WTC11 (cell line): ENCODE data around the gene OPCML. TPM values are rescaled to one million over a fixed set of nuclear protein-coding genes. Genes with fewer than 3 reads are reported as not detected.

Experiments used
- ATAC-seq: fragments of 200-7000 bp; cut with Tn5 transposase; 2 replicates; pipeline ENCODE4 v1.10.0; 2021; ENCODE audit warnings: mild to moderate bottlenecking, moderate library complexity
- CTCF ChIA-PET: fragments of 300-600 bp; sonication (Branson Sonifier 250); formaldehyde crosslinking; loops from one replicate; lab custom pipeline; 2021; ENCODE audit warnings: antibody characterized with exemption; lab: Charles Lee
- POLR2A ChIA-PET: fragments of 350-600 bp; sonication (Branson Sonifier 250); formaldehyde crosslinking; loops from one replicate; lab custom pipeline; 2021; ENCODE audit warnings: antibody characterized with exemption; lab: Charles Lee
- DNase-seq: peaks from one replicate; pipeline ENCODE4 v3.0.0; 2021; ENCODE audit warnings: low spot score
- H3K27ac Mint-ChIP-seq: 2 replicates; pipeline ENCODE4 v1.8.0; 2021; ENCODE audit warnings: mixed read lengths
- H3K27me3 Mint-ChIP-seq: 2 replicates; pipeline ENCODE4 v1.8.0; 2021; ENCODE audit warnings: low read depth, mild to moderate bottlenecking, moderate library complexity, mixed read lengths
- H3K36me3 Mint-ChIP-seq: 2 replicates; pipeline ENCODE4 v1.8.0; 2021; ENCODE audit warnings: mixed read lengths
- H3K4me1 Mint-ChIP-seq: 2 replicates; pipeline ENCODE4 v1.8.0; 2022; ENCODE audit warnings: mixed read lengths
- H3K4me3 Mint-ChIP-seq: 2 replicates; pipeline ENCODE4 v1.8.0; 2021; ENCODE audit warnings: mild to moderate bottlenecking, moderate library complexity, mixed read lengths
- H3K9me3 Mint-ChIP-seq: 2 replicates; pipeline ENCODE4 v1.8.0; 2021; ENCODE audit warnings: mixed read lengths
- AR ChIP-seq: fragments of 250-450 bp; sonication (Bioruptor Pico); IDR thresholded peaks from 2 replicates; pipeline ENCODE4 v1.9.0; 2021; ENCODE audit warnings: mild to moderate bottlenecking
- ATF2 ChIP-seq: sonication (generic); formaldehyde crosslinking; IDR thresholded peaks from 2 replicates; pipeline ENCODE4 v1.8.1; 2022; ENCODE audit warnings: low read depth, missing genetic modification reagents, borderline replicate concordance
- ATF3 ChIP-seq: sonication (generic); formaldehyde crosslinking; conservative IDR thresholded peaks from 2 replicates; pipeline ENCODE4 v1.8.1; 2022; ENCODE audit warnings: mild to moderate bottlenecking, missing genetic modification reagents
- CTCF ChIP-seq: fragments of 200-600 bp; IDR thresholded peaks from 2 replicates; pipeline ENCODE4 v1.8.0; 2022; ENCODE audit warnings: antibody characterized with exemption
- ELF4 ChIP-seq: sonication (generic); formaldehyde crosslinking; IDR thresholded peaks from 2 replicates; pipeline ENCODE4 v1.8.1; 2022; ENCODE audit warnings: low read depth, mild to moderate bottlenecking, moderate library complexity, missing genetic modification reagents
- ESRRA ChIP-seq: sonication (generic); formaldehyde crosslinking; IDR thresholded peaks from 2 replicates; pipeline ENCODE4 v1.8.1; 2022; ENCODE audit warnings: mild to moderate bottlenecking, missing genetic modification reagents, borderline replicate concordance
- FOXK1 ChIP-seq: sonication (generic); formaldehyde crosslinking; IDR thresholded peaks from 2 replicates; pipeline ENCODE4 v1.8.0; 2022; ENCODE audit warnings: mild to moderate bottlenecking, moderate library complexity, missing genetic modification reagents
- GABPB1 ChIP-seq: sonication (generic); formaldehyde crosslinking; IDR thresholded peaks from 2 replicates; pipeline ENCODE4 v1.8.1; 2023; ENCODE audit warnings: mild to moderate bottlenecking, missing genetic modification reagents
- GRHL2 ChIP-seq: fragments of 250-450 bp; sonication (Bioruptor Pico); IDR thresholded peaks from 2 replicates; pipeline ENCODE4 v1.8.0; 2022; ENCODE audit warnings: mild to moderate bottlenecking, moderate library complexity; ENCODE audit not compliant: insufficient replicate concordance, severe bottlenecking
- NFATC4 ChIP-seq: fragments of 250-450 bp; sonication (Bioruptor Pico); IDR thresholded peaks from 2 replicates; pipeline ENCODE4 v1.9.0; 2021; ENCODE audit warnings: mild to moderate bottlenecking
- PREB ChIP-seq: sonication (generic); formaldehyde crosslinking; IDR thresholded peaks from 2 replicates; pipeline ENCODE4 v1.8.1; 2022; ENCODE audit warnings: mild to moderate bottlenecking, missing genetic modification reagents, moderate library complexity, borderline replicate concordance
- SMAD3 ChIP-seq: sonication (generic); formaldehyde crosslinking; IDR thresholded peaks from 2 replicates; pipeline ENCODE4 v1.8.0; 2022; ENCODE audit warnings: missing genetic modification reagents, mild to moderate bottlenecking, borderline replicate concordance
- SP1 ChIP-seq: sonication (generic); formaldehyde crosslinking; conservative IDR thresholded peaks from 2 replicates; pipeline ENCODE4 v1.8.1; 2022; ENCODE audit warnings: missing genetic modification reagents
- TCF7 ChIP-seq: sonication (generic); formaldehyde crosslinking; IDR thresholded peaks from 2 replicates; pipeline ENCODE4 v1.8.0; 2022; ENCODE audit warnings: mild to moderate bottlenecking, low read depth, missing genetic modification reagents, moderate library complexity
- TEAD1 ChIP-seq: sonication (generic); formaldehyde crosslinking; IDR thresholded peaks from 2 replicates; pipeline ENCODE4 v1.8.0; 2022; ENCODE audit warnings: mild to moderate bottlenecking, missing genetic modification reagents
- TEAD4 ChIP-seq: sonication (generic); formaldehyde crosslinking; IDR thresholded peaks from 2 replicates; pipeline ENCODE4 v1.8.0; 2022; ENCODE audit warnings: mild to moderate bottlenecking, missing genetic modification reagents
- ZMAT4 ChIP-seq: fragments of 250-450 bp; sonication (Bioruptor Pico); IDR thresholded peaks from 2 replicates; pipeline ENCODE4 v1.9.0; 2021; ENCODE audit warnings: mild to moderate bottlenecking
- ZNF138 ChIP-seq: sonication (generic); formaldehyde crosslinking; conservative IDR thresholded peaks from 2 replicates; pipeline ENCODE4 v1.8.1; 2022; ENCODE audit warnings: mild to moderate bottlenecking, moderate library complexity, missing genetic modification reagents
- ZNF232 ChIP-seq: sonication (generic); formaldehyde crosslinking; IDR thresholded peaks from 2 replicates; pipeline ENCODE4 v1.8.0; 2022; ENCODE audit warnings: mild to moderate bottlenecking, missing genetic modification reagents
- ZNF263 ChIP-seq: sonication (generic); formaldehyde crosslinking; IDR thresholded peaks from 2 replicates; pipeline ENCODE4 v1.8.1; 2022; ENCODE audit warnings: low read depth, mild to moderate bottlenecking, moderate library complexity, missing genetic modification reagents
- ZNF317 ChIP-seq: sonication (generic); formaldehyde crosslinking; IDR thresholded peaks from 2 replicates; pipeline ENCODE4 v1.8.1; 2023; ENCODE audit warnings: low read depth, mild to moderate bottlenecking, moderate library complexity, missing genetic modification reagents, borderline replicate concordance
- ZNF396 ChIP-seq: fragments of 250-450 bp; sonication (Bioruptor Pico); IDR thresholded peaks from 2 replicates; pipeline ENCODE4 v1.8.0; 2021; ENCODE audit warnings: mild to moderate bottlenecking, moderate library complexity, borderline replicate concordance
- ZNF671 ChIP-seq: fragments of 250-450 bp; sonication (Bioruptor Pico); IDR thresholded peaks from 2 replicates; pipeline ENCODE4 v1.8.0; 2021; ENCODE audit warnings: mild to moderate bottlenecking
- total RNA-seq: library from RNA; stranded (reverse); gene quantifications from 3 replicates; pipeline ENCODE4 v1.2.3, GENCODE V29; 2021

The OPCML gene
- total RNA-seq, 1 experiment from 2014 or later: 1.5 TPM

GRCh38 chr11:132455044-132455443 is 1077.3 kb downstream of the OPCML start:
- no peaks in the 10 kb centered on the region for H3K9me3 Mint-ChIP-seq
- TF ChIP-seq ATF2 (CRISPR knock-in tag) (no peak), ZNF232 (CRISPR knock-in tag) (no peak), NFATC4 (CRISPR knock-in tag) (no peak), TCF7 (CRISPR knock-in tag) (no peak), ZNF671 (CRISPR knock-in tag) (no peak), SMAD3 (no peak), PREB (no peak), ELF4 (CRISPR knock-in tag) (no peak), ESRRA (CRISPR knock-in tag) (no peak), ZNF263 (CRISPR knock-in tag) (no peak), GABPB1 (no peak), AR (no peak), GRHL2 (CRISPR knock-in tag) (no peak), CTCF (no peak)
- H3K27me3 Mint-ChIP-seq: no peaks in the 10 kb centered on the region
- POLR2A ChIA-PET: no interaction called here
- no peak overlapping the region for H3K27ac Mint-ChIP-seq
- no peak for DNase-seq
- H3K4me1 Mint-ChIP-seq: peaks cover 40% of the 10 kb centered on the region
- no peak for ATAC-seq
- no peak overlapping the region for H3K4me3 Mint-ChIP-seq
- CTCF ChIA-PET: no interaction called here
- no peaks in the 10 kb centered on the region for H3K36me3 Mint-ChIP-seq

- TF ChIP-seq ATF3 (no peak), ZNF138 (no peak), FOXK1 (CRISPR knock-in tag) (no peak), TEAD1 (CRISPR knock-in tag) (no peak), ZMAT4 (CRISPR knock-in tag) (no peak), ZNF317 (CRISPR knock-in tag) (no peak), ZNF396 (CRISPR knock-in tag) (no peak), ELF4 (CRISPR knock-in tag) (no peak), SP1 (CRISPR knock-in tag) (no peak), TEAD4 (CRISPR knock-in tag) (no peak)
- H3K4me1 Mint-ChIP-seq: peaks cover 41% of the 10 kb centered on the region
- no peaks in the 10 kb centered on the region for H3K9me3 Mint-ChIP-seq
- ATAC-seq (no peak), DNase-seq (no peak)
- POLR2A ChIA-PET: no interaction called here
- no peak overlapping the region for H3K4me3 Mint-ChIP-seq
- no peaks in the 10 kb centered on the region for H3K36me3 Mint-ChIP-seq
- CTCF ChIA-PET: no interaction called here
- no peak overlapping the region for H3K27ac Mint-ChIP-seq
- H3K27me3 Mint-ChIP-seq: no peaks in the 10 kb centered on the region
Observed at GRCh38 chr11:132453406-132453805, 1078.9 kb downstream of the OPCML start.
